HAP-1 (cell line): ENCODE results near the gene PLEKHF1.
"Not testable (repeated sequence)": the region's sequence is repeated elsewhere in the genome, so short reads cannot be mapped to it uniquely, and the experiment has no call there.

Source experiments
- DNase-seq, 2 experiments: peaks; one replicate each; pipeline ENCODE4 v3.0.0-alpha.2; 2016 to 2020; ENCODE audit warnings: low spot score in 2 of 2
- H3K27me3 ChIP-seq: fragments of 250-450 bp; sonication (Bioruptor Pico); 2 replicates; pipeline ENCODE4 v1.5.1; 2020; ENCODE audit warnings: low read depth, mild to moderate bottlenecking, moderate library complexity
- H3K36me3 ChIP-seq: fragments of 250-450 bp; sonication (Bioruptor Pico); replicated peaks from 2 replicates; pipeline ENCODE4 v1.5.1; 2020; ENCODE audit warnings: mild to moderate bottlenecking
- H3K4me1 ChIP-seq: fragments of 250-450 bp; sonication (Bioruptor Pico); 2 replicates; pipeline ENCODE4 v1.5.1; 2020; ENCODE audit warnings: mild to moderate bottlenecking
- H3K4me3 ChIP-seq: fragments of 250-450 bp; sonication (Bioruptor Pico); 2 replicates; pipeline ENCODE4 v1.5.1; 2020; ENCODE audit warnings: mild to moderate bottlenecking, moderate library complexity
- H3K9me3 ChIP-seq: fragments of 250-450 bp; sonication (Bioruptor Pico); 2 replicates; pipeline ENCODE4 v1.5.1; 2020; ENCODE audit warnings: mild to moderate bottlenecking, moderate library complexity
- in situ Hi-C: fragments of 300-500 bp; cut with MboI; formaldehyde crosslinking; loops from 3 replicates; pipeline ENCODE4 v1.14.3; 2020; ENCODE audit warnings: low sequenced_read_pairs, inconsistent platforms, mixed read lengths

The PLEKHF1 gene

DNA sequence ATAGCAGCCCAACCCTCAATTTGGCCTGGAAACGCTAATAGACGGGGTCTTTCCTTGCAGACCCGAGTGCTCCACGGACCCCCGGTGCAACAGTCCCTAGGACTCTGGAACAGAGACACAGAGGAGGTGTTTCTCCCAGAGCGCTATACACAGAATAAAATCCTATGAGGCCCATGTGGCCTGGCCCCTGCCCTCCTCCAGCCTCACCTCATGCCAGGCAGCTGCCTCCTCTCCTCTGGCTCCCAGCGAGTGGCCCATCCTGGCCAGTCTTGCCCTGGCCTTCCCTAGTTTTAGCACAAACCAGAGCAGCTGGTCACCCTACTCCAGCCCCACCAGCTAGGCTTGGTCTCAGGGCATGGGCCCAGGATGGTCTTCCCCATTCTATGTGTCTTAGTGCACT is 38.9 kb upstream of the PLEKHF1 start:
- in situ Hi-C loops: no loop called here
- Histone ChIP-seq H3K4me1 (no peaks in the 10 kb centered on the region), H3K27me3 (no peaks in the 10 kb centered on the region)

DNA sequence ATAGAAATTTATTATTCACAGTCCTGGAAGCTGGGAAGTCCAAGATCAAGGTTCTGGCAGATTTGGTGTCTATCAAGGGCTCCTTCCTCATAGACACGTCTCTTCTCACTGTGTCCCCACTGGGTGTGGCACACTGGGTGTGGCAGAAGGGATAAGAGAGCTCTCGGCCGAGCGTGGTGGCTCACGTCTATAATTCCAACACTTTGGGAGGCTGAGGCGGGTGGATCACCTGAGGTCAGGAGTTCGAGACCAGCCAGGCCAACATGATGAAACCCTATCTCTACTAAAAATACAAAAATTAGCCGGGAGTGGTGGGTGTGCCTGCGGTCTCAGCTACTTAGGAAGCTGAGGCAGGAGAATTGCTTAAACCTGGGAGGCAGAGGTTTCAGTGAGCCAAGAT is 38.4 kb upstream of the PLEKHF1 start:
- H3K27me3 ChIP-seq, H3K4me3 ChIP-seq, H3K36me3 ChIP-seq, H3K4me1 ChIP-seq, in situ Hi-C loops, DNase-seq, H3K9me3 ChIP-seq: not testable (repeated sequence)

More for the DNA sequence above, 38.9 kb upstream of the PLEKHF1 start:
- no peak overlapping the region for H3K4me3 ChIP-seq
- no peaks in the 10 kb centered on the region for H3K9me3 ChIP-seq
- no peak for DNase-seq
- no peaks in the 10 kb centered on the region for H3K36me3 ChIP-seq

DNA sequence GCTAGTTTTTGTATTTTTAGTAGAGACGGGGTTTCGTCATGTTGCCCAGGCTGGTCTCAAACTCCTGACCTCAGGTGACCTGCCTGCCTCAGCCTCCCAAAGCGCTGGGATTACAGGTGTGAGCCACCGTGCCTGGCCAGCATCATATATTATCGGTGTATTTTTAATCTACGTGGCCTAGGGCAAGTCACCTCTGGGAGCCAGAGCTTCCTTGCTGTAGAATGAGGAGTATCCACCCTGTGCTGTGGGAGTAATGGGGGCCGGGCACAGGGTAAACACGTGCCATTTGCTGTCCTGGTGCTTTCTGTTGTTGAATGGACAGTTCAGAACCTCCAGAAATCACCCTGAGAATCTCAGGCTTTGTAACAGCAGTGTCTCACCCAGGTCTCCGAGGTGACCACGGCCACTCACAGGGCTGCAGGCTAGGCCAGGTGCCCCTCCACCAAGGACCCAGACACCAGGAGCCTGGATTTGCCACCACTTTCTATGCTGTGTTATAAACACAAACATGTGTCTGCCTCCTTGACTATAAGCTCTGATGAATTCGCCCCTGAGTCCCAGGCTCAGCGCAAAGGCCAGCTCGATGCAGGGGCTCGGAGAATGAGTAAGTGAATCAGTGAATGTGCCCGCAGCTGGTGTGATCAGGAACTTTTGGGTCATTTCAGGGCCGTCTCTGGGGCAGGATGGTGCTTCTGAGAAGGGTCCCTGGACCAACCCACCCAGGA is 36.4 kb upstream of the PLEKHF1 start:
- in situ Hi-C loops: no loop called here

DNA sequence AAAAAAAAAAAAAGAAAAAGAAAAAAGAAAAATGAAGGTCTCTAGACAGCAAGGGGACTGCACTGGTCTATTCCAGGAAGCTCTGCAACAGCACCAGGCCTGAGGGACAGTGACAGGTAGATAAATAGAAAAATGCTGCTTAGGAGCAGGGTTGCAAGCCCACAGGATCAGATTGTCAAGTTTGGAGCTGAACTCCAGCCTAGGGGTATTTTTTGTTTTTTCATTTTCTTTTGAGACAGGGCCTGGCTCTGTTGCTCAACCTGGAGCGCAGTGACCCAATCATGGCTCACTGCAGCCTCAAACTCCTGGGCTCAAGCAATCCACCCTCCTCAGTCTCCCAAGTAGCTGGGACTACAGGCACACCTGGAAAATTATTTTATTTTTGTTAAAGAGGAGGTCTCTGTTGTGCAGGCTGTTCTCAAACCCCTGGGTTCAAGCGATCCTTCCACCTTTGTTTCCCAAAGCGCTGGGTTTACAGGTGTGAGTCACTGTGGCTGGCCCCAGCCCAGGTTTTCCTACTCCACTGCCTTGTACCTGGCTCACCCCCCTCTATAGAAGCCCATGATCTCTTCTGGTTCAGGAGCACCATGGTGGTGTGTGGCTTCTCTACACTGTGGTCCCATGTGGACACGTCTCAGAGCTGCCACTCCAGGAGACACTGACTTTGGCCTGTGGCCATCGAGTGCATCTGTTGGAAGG is 35.3 kb upstream of the PLEKHF1 start:
- H3K36me3 ChIP-seq: no peaks in the 10 kb centered on the region
- no peak for DNase-seq
- H3K4me3 ChIP-seq: no peak overlapping the region
- no peaks in the 10 kb centered on the region for H3K4me1 ChIP-seq
- in situ Hi-C loops: no loop called here
- no peaks in the 10 kb centered on the region; the same call in 1 of the 2 replicates for H3K9me3 ChIP-seq
- H3K27me3 ChIP-seq: no peaks in the 10 kb centered on the region

More for the DNA sequence above, 36.4 kb upstream of the PLEKHF1 start:
- no peak for DNase-seq
- no peak overlapping the region for H3K4me3 ChIP-seq
- no peaks in the 10 kb centered on the region for H3K27me3 ChIP-seq
- H3K9me3 ChIP-seq: no peaks in the 10 kb centered on the region; the same call in 1 of the 2 replicates
- H3K36me3 ChIP-seq: no peaks in the 10 kb centered on the region
- H3K4me1 ChIP-seq: no peaks in the 10 kb centered on the region

DNA sequence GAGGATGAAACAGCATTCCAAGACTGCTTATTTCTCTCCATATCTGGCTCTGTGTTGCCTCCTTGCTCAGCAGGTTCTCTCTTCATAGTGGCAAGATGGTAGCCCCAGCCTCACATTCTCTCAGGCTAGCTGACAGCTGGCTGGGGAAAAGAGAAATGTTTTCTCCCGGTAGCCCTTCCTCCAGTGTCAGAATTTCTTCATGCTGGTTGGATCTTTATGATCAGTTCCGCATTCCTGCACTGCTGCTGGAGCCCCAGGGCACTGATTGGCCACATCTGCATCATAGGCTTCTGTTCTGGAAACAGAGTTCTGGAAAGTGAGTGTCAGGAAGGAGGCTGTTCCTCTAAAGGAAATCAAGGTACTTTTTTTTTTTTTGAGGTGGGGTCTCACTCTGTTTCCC is 34.6 kb upstream of the PLEKHF1 start:
- H3K36me3 ChIP-seq: no peaks in the 10 kb centered on the region
- in situ Hi-C loops: no loop called here
- no peaks in the 10 kb centered on the region for H3K4me1 ChIP-seq
- no peak for DNase-seq
- H3K4me3 ChIP-seq: no peak overlapping the region
- no peaks in the 10 kb centered on the region; the same call in 1 of the 2 replicates for H3K9me3 ChIP-seq
- H3K27me3 ChIP-seq: no peaks in the 10 kb centered on the region

DNA sequence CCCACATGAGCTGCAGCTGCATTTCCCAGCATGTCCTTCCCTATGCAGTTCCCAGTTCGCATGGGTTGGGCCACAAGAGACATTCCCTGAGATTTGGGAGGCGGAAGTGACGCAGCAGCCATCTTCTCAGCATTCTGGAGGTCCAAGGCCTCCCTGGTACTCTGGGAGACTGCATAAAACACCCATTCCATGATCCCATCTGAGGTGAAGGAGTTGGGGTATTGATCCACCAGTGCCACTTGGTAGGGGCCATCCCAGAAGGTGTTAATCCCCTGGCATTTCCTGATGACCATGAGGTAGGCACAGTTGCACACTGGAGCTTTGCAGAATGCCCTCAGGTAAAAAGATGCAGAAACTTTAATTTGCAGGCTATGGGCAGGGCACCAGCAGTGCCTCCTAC is 33.8 kb upstream of the PLEKHF1 start:
- Histone ChIP-seq H3K36me3 (no peaks in the 10 kb centered on the region), H3K27me3 (no peaks in the 10 kb centered on the region), H3K9me3 (no peaks in the 10 kb centered on the region; the same call in 1 of the 2 replicates), H3K4me1 (no peaks in the 10 kb centered on the region), H3K4me3 (no peak overlapping the region)
- in situ Hi-C loops: no loop called here
- no peak for DNase-seq

DNA sequence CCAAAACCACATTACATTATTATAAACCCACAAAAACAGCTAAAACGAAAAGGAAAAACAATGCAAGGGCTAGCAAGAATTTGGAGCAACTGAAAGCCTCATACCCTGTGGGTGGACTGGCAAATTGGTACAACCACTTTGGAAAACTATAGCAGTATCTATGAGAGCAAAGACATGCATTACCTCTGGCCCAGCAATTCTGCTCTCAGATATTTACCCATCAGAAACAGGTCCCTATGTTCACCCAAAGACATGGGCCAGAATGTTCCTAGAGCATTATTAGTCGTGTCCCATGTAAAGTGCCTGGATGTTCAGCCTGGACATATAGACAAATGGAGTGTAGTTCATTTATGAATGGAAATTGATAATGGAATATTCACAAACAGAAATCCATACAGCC is 31.3 kb upstream of the PLEKHF1 start:
- in situ Hi-C loops: no loop called here
- H3K36me3 ChIP-seq: no peaks in the 10 kb centered on the region
- no peak for DNase-seq
- H3K4me3 ChIP-seq: no peak overlapping the region
- no peaks in the 10 kb centered on the region; the same call in 1 of the 2 replicates for H3K9me3 ChIP-seq
- H3K27me3 ChIP-seq: no peaks in the 10 kb centered on the region
- H3K4me1 ChIP-seq: no peaks in the 10 kb centered on the region

DNA sequence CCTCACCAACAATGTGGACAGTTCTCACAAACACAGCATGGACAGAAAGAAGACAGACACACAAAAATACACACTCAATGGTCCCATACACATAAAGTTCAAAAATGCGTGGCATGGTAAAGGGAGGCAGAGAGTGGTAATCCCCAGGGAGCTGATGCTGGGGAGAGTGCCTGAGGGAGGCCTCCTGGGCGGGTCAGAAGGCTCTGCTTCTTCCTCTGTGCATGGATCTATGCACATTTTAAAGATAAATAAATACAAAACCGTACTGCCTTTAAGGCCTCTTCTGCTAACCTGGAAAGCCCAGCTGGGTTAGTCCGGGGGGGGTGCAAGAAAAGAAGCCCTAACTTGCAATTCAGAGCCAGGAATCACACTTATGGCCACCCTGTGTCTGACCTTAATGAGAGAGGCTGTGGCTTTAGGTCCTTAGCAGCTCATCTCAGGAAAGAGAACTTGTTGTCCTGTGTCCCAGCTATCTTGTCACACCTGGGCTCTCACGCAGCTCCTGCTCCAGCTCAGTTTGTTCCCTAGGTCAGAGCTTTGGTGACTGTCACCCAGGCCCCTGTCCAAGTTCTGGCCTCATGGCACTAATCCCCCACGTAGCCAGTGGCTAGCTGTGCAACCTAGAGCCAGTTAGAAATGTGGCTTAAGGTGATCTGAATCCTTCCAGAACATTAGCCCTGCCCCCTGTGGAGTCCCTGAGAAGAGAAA is 30.7 kb upstream of the PLEKHF1 start:
- H3K9me3 ChIP-seq: no peaks in the 10 kb centered on the region; the same call in 1 of the 2 replicates
- no peak overlapping the region for H3K4me3 ChIP-seq
- no peaks in the 10 kb centered on the region for H3K36me3 ChIP-seq
- in situ Hi-C loops: no loop called here
- DNase-seq: no peak
- H3K4me1 ChIP-seq: no peaks in the 10 kb centered on the region
- no peaks in the 10 kb centered on the region for H3K27me3 ChIP-seq

DNA sequence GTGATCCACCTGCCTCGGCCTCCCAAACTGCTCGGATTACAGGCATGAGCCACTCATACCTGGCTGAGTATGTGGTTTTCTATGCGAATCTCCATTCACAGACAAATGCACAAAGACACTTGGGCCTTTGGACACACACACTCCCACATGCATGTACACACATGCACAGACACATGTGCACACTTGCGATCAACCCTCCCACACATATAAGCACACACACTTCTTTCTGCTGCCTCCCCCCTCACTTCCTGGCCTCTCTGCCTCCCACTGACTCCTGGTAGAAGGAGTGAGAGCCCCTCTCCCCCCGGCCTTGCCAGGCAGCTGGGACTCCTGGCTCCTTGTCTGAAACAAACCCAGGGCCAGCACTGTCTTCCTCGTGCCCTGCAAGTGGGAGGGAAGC is 29.3 kb upstream of the PLEKHF1 start:
- in situ Hi-C loops: no loop called here
- Histone ChIP-seq H3K4me3 (no peak overlapping the region), H3K27me3 (no peaks in the 10 kb centered on the region), H3K9me3 (no peaks in the 10 kb centered on the region; the same call in 1 of the 2 replicates), H3K36me3 (no peaks in the 10 kb centered on the region), H3K4me1 (no peaks in the 10 kb centered on the region)
- DNase-seq: no peak

DNA sequence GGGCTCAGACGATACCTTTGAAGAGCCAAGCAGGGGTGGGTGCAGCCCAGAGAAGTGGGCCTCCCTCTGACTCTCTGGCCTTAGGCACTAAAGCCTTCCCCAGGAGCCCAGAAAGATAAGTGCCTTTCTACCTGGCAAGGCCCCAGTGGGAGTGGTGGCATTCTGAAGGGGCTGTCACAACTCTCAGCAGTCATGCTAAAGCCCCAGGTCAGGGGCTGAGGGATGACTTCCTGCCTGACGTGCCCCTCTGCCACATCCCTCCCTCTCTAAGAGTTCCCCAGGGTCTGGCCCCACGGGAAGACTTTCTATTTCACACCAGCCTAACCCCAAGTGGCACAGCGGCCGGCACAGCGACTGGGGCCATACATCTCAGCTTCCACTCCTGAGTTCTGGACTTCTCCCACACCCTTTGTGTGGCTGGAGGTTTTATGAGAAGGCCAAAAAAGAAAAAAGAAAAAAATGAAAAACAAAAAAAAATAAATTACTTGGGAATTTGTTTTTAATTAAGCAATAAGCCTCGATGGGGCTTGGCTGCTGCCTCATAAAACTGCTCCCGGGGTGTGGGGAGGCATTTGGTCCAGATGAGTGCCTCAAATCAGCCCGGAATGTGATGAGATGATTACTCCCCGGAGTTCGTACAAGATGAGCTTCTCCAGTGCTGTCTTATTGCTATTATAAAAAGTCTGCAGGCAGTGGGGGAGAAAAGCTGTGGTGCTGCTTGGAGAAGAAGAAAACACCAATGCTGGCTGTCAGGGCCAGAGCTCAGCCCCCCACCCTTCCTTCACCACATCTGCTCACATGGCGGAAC is 28.5 kb upstream of the PLEKHF1 start:
- Histone ChIP-seq H3K27me3 (peaks cover under 1% of the 10 kb centered on the region), H3K9me3 (no peaks in the 10 kb centered on the region; the same call in 1 of the 2 replicates), H3K4me1 (no peaks in the 10 kb centered on the region), H3K4me3 (no peak overlapping the region), H3K36me3 (no peaks in the 10 kb centered on the region)
- DNase-seq: no peak
- in situ Hi-C loops: no loop called here

DNA sequence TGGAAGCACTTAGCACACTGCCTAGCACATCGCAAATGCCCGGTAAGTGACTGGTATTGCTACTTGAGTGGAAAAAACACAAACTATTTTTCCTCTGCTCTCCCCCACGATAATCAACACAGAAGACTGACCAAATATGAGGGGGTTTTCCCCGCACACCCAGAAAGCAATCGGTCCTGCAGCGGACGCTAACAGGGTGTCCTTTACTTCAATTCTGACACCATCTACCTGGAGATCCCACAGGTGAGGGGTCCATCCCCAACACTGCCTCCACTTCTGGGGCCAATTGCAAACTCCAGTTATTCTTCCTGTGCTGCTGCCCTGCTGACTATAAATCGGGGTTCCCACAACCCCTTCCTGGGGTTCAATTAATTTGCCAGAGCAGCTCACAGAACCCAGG is 26.2 kb upstream of the PLEKHF1 start:
- in situ Hi-C loops: no loop called here

DNA sequence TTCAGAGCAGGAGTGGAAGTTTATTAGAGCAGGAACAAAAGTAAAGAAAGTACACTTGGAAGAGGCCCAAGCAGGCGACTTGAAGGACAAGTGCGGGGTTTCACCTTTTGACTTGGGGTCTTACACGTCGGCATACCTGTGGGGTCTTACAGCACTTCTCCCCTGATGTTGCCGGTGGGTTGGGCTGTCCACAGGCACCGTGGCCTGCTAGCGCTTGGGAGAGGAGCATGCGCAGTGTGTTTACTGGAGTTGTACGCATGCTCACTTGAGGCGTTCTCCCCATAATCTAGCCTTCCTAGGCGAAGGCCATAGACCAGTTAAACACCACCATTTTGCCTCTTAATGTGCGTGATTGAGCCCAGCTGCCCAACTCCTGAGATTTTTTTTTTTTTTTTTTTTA is 25.0 kb upstream of the PLEKHF1 start:
- no peaks in the 10 kb centered on the region for H3K4me1 ChIP-seq
- no peak for DNase-seq
- H3K9me3 ChIP-seq: no peaks in the 10 kb centered on the region
- peaks cover 7% of the 10 kb centered on the region for H3K27me3 ChIP-seq
- no peak overlapping the region for H3K4me3 ChIP-seq
- in situ Hi-C loops: no loop called here
- no peaks in the 10 kb centered on the region for H3K36me3 ChIP-seq

More for the DNA sequence above, 26.2 kb upstream of the PLEKHF1 start:
- Histone ChIP-seq H3K36me3 (no peaks in the 10 kb centered on the region), H3K4me1 (no peaks in the 10 kb centered on the region), H3K9me3 (no peaks in the 10 kb centered on the region), H3K4me3 (no peak overlapping the region), H3K27me3 (peaks cover 7% of the 10 kb centered on the region)
- no peak for DNase-seq

DNA sequence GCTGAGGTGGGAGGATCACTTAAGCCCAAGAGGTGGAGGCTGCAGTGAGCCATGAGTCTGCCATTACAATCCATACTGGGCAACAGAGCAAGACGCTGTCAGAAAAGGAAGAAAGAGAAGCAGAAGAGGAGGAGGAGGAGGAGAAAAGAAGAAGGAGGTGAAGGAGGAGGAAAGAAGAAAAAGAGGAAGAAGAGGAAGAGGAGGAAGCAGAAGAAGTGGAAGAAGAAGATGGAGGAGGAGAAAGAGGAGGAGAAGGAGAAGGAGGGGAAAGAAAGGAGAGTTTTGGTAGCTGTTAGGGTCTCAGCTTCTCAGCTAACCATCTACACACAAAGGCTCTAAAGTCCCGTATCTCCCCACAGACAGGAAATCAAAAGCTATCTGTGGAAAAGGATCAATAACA is 23.7 kb upstream of the PLEKHF1 start:
- in situ Hi-C loops: no loop called here
- no peak for DNase-seq
- Histone ChIP-seq H3K27me3 (peaks cover 7% of the 10 kb centered on the region), H3K36me3 (no peaks in the 10 kb centered on the region), H3K9me3 (no peaks in the 10 kb centered on the region), H3K4me1 (no peaks in the 10 kb centered on the region), H3K4me3 (no peak overlapping the region)
